Trophoblast cell (in vitro differentiated cells and primary cell): ENCODE results near the gene P4HA2.

ENCODE experiments used
- DNase-seq, 2 donors: peaks; one replicate each; pipeline ENCODE4 v3.0.0-alpha.2; 2016
- H2AFZ ChIP-seq: 2 replicates; pipeline ENCODE4 v1.6.1; 2013; ENCODE audit warnings: low read length, moderate library complexity, mild to moderate bottlenecking; ENCODE audit not compliant: insufficient read depth, poor library complexity
- H2AK5ac ChIP-seq: 2 replicates; pipeline ENCODE4 v1.6.1; 2013; ENCODE audit warnings: mild to moderate bottlenecking, low read length
- H2BK120ac ChIP-seq: 2 replicates; pipeline ENCODE4 v1.6.1; 2013; ENCODE audit warnings: low read length, mild to moderate bottlenecking, moderate library complexity; ENCODE audit not compliant: insufficient read depth, poor library complexity
- H2BK12ac ChIP-seq: 2 replicates; pipeline ENCODE4 v1.6.1; 2013; ENCODE audit warnings: mild to moderate bottlenecking, low read length, moderate library complexity
- H2BK5ac ChIP-seq: 2 replicates; pipeline ENCODE4 v1.6.1; 2013; ENCODE audit warnings: low read length, low read depth, moderate library complexity, mild to moderate bottlenecking; ENCODE audit not compliant: poor library complexity
- H3K14ac ChIP-seq: 2 replicates; pipeline ENCODE4 v1.6.1; 2013; ENCODE audit warnings: mild to moderate bottlenecking, low read length
- H3K18ac ChIP-seq: 2 replicates; pipeline ENCODE4 v1.6.1; 2013; ENCODE audit warnings: mild to moderate bottlenecking, low read length
- H3K23ac ChIP-seq: 2 replicates; pipeline ENCODE4 v1.6.1; 2013; ENCODE audit warnings: low read length
- H3K27ac ChIP-seq: 2 replicates; pipeline ENCODE4 v1.5.1; 2013; ENCODE audit warnings: low read depth, mild to moderate bottlenecking, inconsistent platforms, low read length, moderate library complexity
- H3K27me3 ChIP-seq: 2 replicates; pipeline ENCODE4 v1.6.1; 2013; ENCODE audit warnings: inconsistent platforms, mild to moderate bottlenecking, low read length, moderate library complexity; ENCODE audit not compliant: insufficient read depth
- H3K36me3 ChIP-seq, 2 experiments: 1 replicate in 1 of 2; 2 replicates in 1 of 2; pipeline ENCODE4 v1.6.1; 2013; ENCODE audit warnings: low read length in 2 of 2, mild to moderate bottlenecking in 2 of 2, moderate library complexity in 1 of 2; ENCODE audit not compliant: insufficient read depth in 2 of 2, control insufficient read depth in 1 of 2
- H3K4ac ChIP-seq: 2 replicates; pipeline ENCODE4 v1.6.1; 2013; ENCODE audit warnings: low read depth, mild to moderate bottlenecking, low read length, moderate library complexity
- H3K4me1 ChIP-seq, 2 experiments: 1 replicate in 1 of 2; 2 replicates in 1 of 2; pipeline ENCODE4 v1.6.1; 2013; ENCODE audit warnings: low read length in 2 of 2, mild to moderate bottlenecking in 2 of 2, moderate library complexity in 1 of 2; ENCODE audit not compliant: insufficient read depth in 2 of 2, control insufficient read depth in 1 of 2
- H3K4me2 ChIP-seq: 2 replicates; pipeline ENCODE4 v1.6.1; 2013; ENCODE audit warnings: inconsistent platforms, mild to moderate bottlenecking, low read length, moderate library complexity
- H3K4me3 ChIP-seq: 2 replicates; pipeline ENCODE4 v1.5.1; 2013; ENCODE audit warnings: mild to moderate bottlenecking, low read depth, low read length, inconsistent platforms
- H3K79me1 ChIP-seq: one replicate; pipeline ENCODE4 v1.6.1; 2013; ENCODE audit warnings: low read length
- H3K79me2 ChIP-seq: 2 replicates; pipeline ENCODE4 v1.6.1; 2013; ENCODE audit warnings: low read length, mild to moderate bottlenecking; ENCODE audit not compliant: control insufficient read depth, insufficient read depth, poor library complexity
- H3K9ac ChIP-seq: 2 replicates; pipeline ENCODE4 v1.6.1; 2013; ENCODE audit warnings: mild to moderate bottlenecking, low read length
- H3K9me3 ChIP-seq: 2 replicates; pipeline ENCODE4 v1.6.1; 2013; ENCODE audit warnings: low read depth, mild to moderate bottlenecking, control low read depth, inconsistent platforms, low read length; ENCODE audit not compliant: insufficient read depth
- H4K12ac ChIP-seq: 2 replicates; pipeline ENCODE4 v1.6.1; 2013; ENCODE audit warnings: low read depth, mild to moderate bottlenecking, low read length, moderate library complexity
- H4K8ac ChIP-seq: 2 replicates; pipeline ENCODE4 v1.6.1; 2013; ENCODE audit warnings: low read depth, mild to moderate bottlenecking, low read length, moderate library complexity
- H4K91ac ChIP-seq: one replicate; pipeline ENCODE4 v1.6.1; 2013; ENCODE audit warnings: low read depth, mild to moderate bottlenecking, low read length, moderate library complexity
- WGBS: extraction: QIAGEN DNeasy Blood & Tissue Kit; methylation state at CpG from one replicate; pipeline ENCODE4 v1.1.7; 2013; ENCODE audit warnings: missing lambda C conversion rate; ENCODE audit not compliant: insufficient read length, insufficient coverage; ENCODE audit errors: extremely low coverage; 5-methylcytosine and 5-hydroxymethylcytosine counted together

P4HA2 gene

DNA sequence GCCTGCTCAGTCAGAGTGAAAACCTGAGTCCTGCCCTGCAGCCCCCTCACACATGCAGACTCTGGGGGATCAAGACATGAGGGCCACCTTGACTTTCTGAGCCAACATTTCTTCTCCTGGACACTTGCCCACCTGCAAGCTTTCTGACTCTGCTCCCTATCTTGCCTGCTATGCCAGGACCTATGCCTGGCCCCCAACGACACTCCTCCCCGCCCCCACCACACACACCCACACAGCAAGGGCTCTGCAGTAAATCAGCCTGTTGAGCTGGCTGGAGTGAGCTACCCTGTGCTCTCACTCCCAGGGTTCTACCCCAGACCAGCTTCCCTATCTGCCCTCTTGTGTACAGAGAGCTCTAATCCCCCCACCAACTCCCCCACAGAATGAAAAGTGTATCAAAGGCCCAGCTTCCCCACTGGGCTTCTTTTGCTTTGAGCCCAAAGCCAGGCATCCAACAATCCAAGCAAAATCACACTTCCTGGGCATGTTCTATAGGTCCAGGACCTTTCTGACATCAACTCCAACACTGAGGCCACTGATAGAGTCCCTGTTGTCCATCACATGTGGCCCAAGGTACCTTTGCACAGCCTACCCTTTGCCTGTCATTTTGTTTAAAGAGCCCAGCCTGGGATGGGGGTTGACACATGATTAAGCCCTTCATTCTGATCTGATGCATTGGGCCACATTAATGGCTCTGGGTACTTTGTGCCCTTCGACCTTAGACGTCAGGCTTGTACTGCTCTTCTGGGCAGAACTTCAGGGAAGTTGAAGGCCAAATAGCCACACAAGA, 37.1 kb upstream of the P4HA2 start:
- H3K14ac ChIP-seq = no peak overlapping the region
- peaks cover 16 to 17% of the 10 kb centered on the region in 2 experiments for H3K4me1 ChIP-seq
- no peak overlapping the region for H2AFZ ChIP-seq
- no peaks in the 10 kb centered on the region for H3K9me3 ChIP-seq
- H3K18ac ChIP-seq = no peak overlapping the region
- H2BK120ac ChIP-seq = no peak overlapping the region
- DNase-seq = no peak
- no peak overlapping the region for H3K27ac ChIP-seq
- peaks cover 4 to 9% of the 10 kb centered on the region in 2 experiments for H3K36me3 ChIP-seq
- no peak overlapping the region for H3K4ac ChIP-seq
- no peaks in the 10 kb centered on the region for H3K79me1 ChIP-seq
- no peak overlapping the region for H4K12ac ChIP-seq
- no peak overlapping the region for H2BK5ac ChIP-seq
- H3K9ac ChIP-seq = no peak overlapping the region
- H3K27me3 ChIP-seq = no peaks in the 10 kb centered on the region
- H2BK12ac ChIP-seq = no peak overlapping the region
- no peaks in the 10 kb centered on the region for H3K79me2 ChIP-seq
- peak overlapping the region; percentile 47 for H4K91ac ChIP-seq
- no CpG with 5 or more reads among the region's 4 CpGs for WGBS
- H4K8ac ChIP-seq = no peak overlapping the region
- no peak overlapping the region for H3K4me3 ChIP-seq
- no peak overlapping the region for H3K23ac ChIP-seq
- H2AK5ac ChIP-seq = no peak overlapping the region
- no peak overlapping the region for H3K4me2 ChIP-seq

DNA sequence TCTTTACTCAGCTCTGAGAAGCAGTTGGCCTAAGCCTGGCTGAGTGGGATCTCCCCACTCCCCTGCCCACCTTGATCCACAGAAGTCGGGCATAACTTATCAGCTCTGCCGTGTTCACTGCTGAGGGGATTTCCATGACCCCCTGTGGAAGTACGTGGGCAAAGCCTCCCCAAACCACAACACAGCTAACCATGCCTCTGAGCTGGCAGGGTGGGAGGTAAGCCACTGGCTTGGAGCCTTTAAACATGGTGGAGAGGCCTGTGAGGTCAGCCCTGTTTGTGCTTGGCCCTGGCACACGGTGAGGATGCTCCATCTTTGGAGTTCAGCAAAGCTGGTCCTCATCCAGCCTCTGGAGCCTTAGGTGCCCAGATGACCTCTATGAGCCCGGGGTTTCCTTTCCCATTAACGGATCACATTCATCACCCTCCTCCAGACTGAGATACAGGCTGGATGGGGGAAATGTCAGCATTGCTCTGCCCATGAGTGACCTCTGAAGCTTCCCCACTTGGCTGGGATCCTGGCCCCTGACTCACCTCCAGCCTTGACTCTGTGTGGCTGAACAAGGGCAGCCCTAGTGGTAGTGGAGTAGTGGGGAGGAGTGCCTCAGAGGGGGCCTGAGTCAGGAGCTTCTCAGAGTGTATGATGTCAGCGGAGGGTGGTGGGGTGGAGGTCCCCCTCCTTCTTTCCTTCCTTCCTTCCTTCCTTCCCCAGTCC, 36.1 kb upstream of the P4HA2 start:
- no peak overlapping the region for H3K23ac ChIP-seq

DNA sequence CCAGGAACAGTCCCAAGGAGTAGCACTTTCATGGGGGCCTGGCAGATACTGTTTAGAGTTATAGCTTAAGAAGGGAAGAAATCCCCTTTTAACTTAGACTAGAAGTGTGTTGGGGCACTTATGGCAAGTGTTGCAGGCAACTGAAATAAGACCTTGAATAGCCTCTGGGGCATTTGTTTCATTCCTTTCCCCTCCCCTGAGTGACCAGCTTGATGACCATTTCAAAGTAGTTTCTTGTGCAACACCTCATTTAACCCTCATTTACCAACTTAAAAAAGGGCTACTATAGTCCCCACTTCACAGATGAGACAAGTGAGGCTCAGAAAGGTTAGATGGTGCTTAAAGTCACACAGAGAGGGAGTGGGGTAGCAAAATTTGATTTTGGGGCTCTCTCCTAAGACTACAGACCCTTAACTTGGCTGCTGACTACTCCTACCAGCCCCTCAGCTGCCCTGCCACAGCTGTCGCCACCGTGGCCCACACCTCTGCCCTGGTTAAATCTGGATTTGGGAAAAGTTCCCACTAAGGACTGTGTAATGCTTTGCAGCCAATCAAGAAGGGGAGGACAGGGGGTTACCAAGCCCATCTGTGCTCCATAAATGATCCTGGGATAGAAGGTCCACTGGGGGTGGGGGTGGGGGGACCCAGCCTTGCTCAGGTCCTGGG, 35.4 kb upstream of the P4HA2 start:
- peak; percentile 38 to 59 for DNase-seq
- H4K12ac ChIP-seq = no peak overlapping the region
- no peak overlapping the region for H2BK5ac ChIP-seq
- H2AK5ac ChIP-seq = no peak overlapping the region
- H2BK12ac ChIP-seq = no peak overlapping the region
- no peak overlapping the region for H3K4me2 ChIP-seq
- H3K23ac ChIP-seq = no peak overlapping the region
- no peaks in the 10 kb centered on the region for H3K27me3 ChIP-seq
- H3K4me1 ChIP-seq = peaks cover 27 to 33% of the 10 kb centered on the region in 2 experiments
- WGBS = no CpG with 5 or more reads among the region's 2 CpGs
- no peak overlapping the region for H2BK120ac ChIP-seq
- no peak overlapping the region for H3K14ac ChIP-seq
- no peak overlapping the region for H3K4me3 ChIP-seq
- H3K79me2 ChIP-seq = no peaks in the 10 kb centered on the region
- H3K4ac ChIP-seq = no peak overlapping the region
- H4K8ac ChIP-seq = no peak overlapping the region
- H3K36me3 ChIP-seq = peaks cover 4 to 9% of the 10 kb centered on the region in 2 experiments
- no peak overlapping the region for H3K9ac ChIP-seq
- no peak overlapping the region for H2AFZ ChIP-seq
- no peak overlapping the region for H3K27ac ChIP-seq
- peaks cover 4% of the 10 kb centered on the region for H3K79me1 ChIP-seq
- no peak overlapping the region for H4K91ac ChIP-seq
- no peak overlapping the region for H3K18ac ChIP-seq
- H3K9me3 ChIP-seq = no peaks in the 10 kb centered on the region

More for the DNA sequence above, 36.1 kb upstream of the P4HA2 start:
- WGBS = no CpG with 5 or more reads among the region's 7 CpGs
- DNase-seq = peak; percentile 23 to 26
- Histone ChIP-seq H3K4ac (no peak overlapping the region), H2AK5ac (peak overlapping the region; percentile 14), H3K27ac (no peak overlapping the region), H3K14ac (no peak overlapping the region), H3K9ac (no peak overlapping the region), H4K8ac (no peak overlapping the region), H2BK5ac (no peak overlapping the region), H3K4me2 (no peak overlapping the region), H4K12ac (no peak overlapping the region), H3K9me3 (no peaks in the 10 kb centered on the region), H3K4me3 (no peak overlapping the region), H3K4me1 (peaks cover 20 to 26% of the 10 kb centered on the region in 2 experiments), H2BK12ac (no peak overlapping the region), H4K91ac (no peak overlapping the region), H3K36me3 (peaks cover 4 to 9% of the 10 kb centered on the region in 2 experiments), H3K27me3 (no peaks in the 10 kb centered on the region), H2AFZ (no peak overlapping the region), H3K79me2 (no peaks in the 10 kb centered on the region), H3K79me1 (peaks cover 2% of the 10 kb centered on the region), H3K18ac (peak overlapping the region; percentile 16), H2BK120ac (no peak overlapping the region)
